ENCODE results near the gene MED25.

Gene MED25

GRCh38 chr19:49781394-49781793 is 36.7 kb upstream of the MED25 start:
- H3K27ac Mint-ChIP-seq, result peak overlapping the region; percentile 61
- H3K9me3 Mint-ChIP-seq, result no peaks in the 10 kb centered on the region
- DNase-seq, result no peak
- H3K27me3 Mint-ChIP-seq (ENCODE audit: low read depth, poor library complexity), result peaks cover 2% of the 10 kb centered on the region
- H3K4me3 Mint-ChIP-seq, result no peak overlapping the region
- TF ChIP-seq CTCF (IDR thresholded peaks at IDR 0.05), result no peak
- peaks cover 31% of the 10 kb centered on the region for H3K4me1 Mint-ChIP-seq
- H3K36me3 Mint-ChIP-seq (ENCODE audit: low read depth), result peaks cover 44% of the 10 kb centered on the region

GRCh38 chr19:49782515-49782914 is 35.6 kb upstream of the MED25 start:
- no peak overlapping the region for H3K27ac Mint-ChIP-seq
- DNase-seq, result no peak
- H3K36me3 Mint-ChIP-seq (ENCODE audit: low read depth), result peaks cover 47% of the 10 kb centered on the region
- H3K4me1 Mint-ChIP-seq, result peaks cover 38% of the 10 kb centered on the region
- no peak overlapping the region for H3K4me3 Mint-ChIP-seq
- peaks cover 2% of the 10 kb centered on the region for H3K27me3 Mint-ChIP-seq (ENCODE audit: low read depth, poor library complexity)
- H3K9me3 Mint-ChIP-seq, result no peaks in the 10 kb centered on the region
- no peak for TF ChIP-seq CTCF (IDR thresholded peaks at IDR 0.05)

- Mint-ChIP-seq H3K36me3 (ENCODE audit: low read depth) (peaks cover 70% of the 10 kb centered on the region), H3K27ac (peak overlapping the region; percentile 99), H3K27me3 (ENCODE audit: low read depth, poor library complexity) (peaks cover 5% of the 10 kb centered on the region), H3K4me3 (peak overlapping the region; percentile 6), H3K4me1 (peaks cover 51% of the 10 kb centered on the region), H3K9me3 (peaks cover 5% of the 10 kb centered on the region)
- DNase-seq, result no peak
- no peak for TF ChIP-seq CTCF (IDR thresholded peaks at IDR 0.05)
These were observed 31.7 kb upstream of the MED25 start for GRCh38 chr19:49786376-49786820.

GRCh38 chr19:49787746-49788145 is 30.3 kb upstream of the MED25 start:
- no peak for TF ChIP-seq CTCF (IDR thresholded peaks at IDR 0.05)
- Mint-ChIP-seq H3K27me3 (ENCODE audit: low read depth, poor library complexity) (peaks cover 2% of the 10 kb centered on the region), H3K9me3 (peaks cover 5% of the 10 kb centered on the region), H3K4me1 (peaks cover 51% of the 10 kb centered on the region), H3K27ac (no peak overlapping the region), H3K36me3 (ENCODE audit: low read depth) (peaks cover 69% of the 10 kb centered on the region), H3K4me3 (no peak overlapping the region)
- no peak for DNase-seq

GRCh38 chr19:49788857-49789256 is 29.2 kb upstream of the MED25 start:
- Mint-ChIP-seq H3K4me1 (peaks cover 51% of the 10 kb centered on the region), H3K9me3 (peaks cover 5% of the 10 kb centered on the region), H3K4me3 (no peak overlapping the region), H3K27ac (peak overlapping the region; percentile 88), H3K27me3 (ENCODE audit: low read depth, poor library complexity) (peaks cover 2% of the 10 kb centered on the region), H3K36me3 (ENCODE audit: low read depth) (peaks cover 58% of the 10 kb centered on the region)
- no peak for TF ChIP-seq CTCF (IDR thresholded peaks at IDR 0.05)
- DNase-seq, result no peak

- H3K27me3 Mint-ChIP-seq (ENCODE audit: low read depth, poor library complexity), result peaks cover 2% of the 10 kb centered on the region
- H3K27ac Mint-ChIP-seq, result peak overlapping the region; percentile 83
- DNase-seq, result no peak
- peaks cover 39% of the 10 kb centered on the region for H3K4me1 Mint-ChIP-seq
- H3K4me3 Mint-ChIP-seq, result no peak overlapping the region
- no peak for TF ChIP-seq CTCF (IDR thresholded peaks at IDR 0.05)
- peaks cover 5% of the 10 kb centered on the region for H3K9me3 Mint-ChIP-seq
- H3K36me3 Mint-ChIP-seq (ENCODE audit: low read depth), result peaks cover 55% of the 10 kb centered on the region
These were observed 27.2 kb upstream of the MED25 start for GRCh38 chr19:49790866-49791265.

Measured in nephron progenitor cell (in vitro differentiated cells).